GM06990 (cell line): ENCODE results near the gene AP1G1.

ENCODE experiments used
- DNase-seq: peaks from one replicate; pipeline ENCODE4 v3.0.0-alpha.2; 2011; ENCODE audit not compliant: insufficient read length; ENCODE audit errors: extremely low read depth
- H3K27me3 ChIP-seq: replicated peaks from 2 replicates; pipeline ENCODE4 v1.6.0; 2011; ENCODE audit warnings: low read length; ENCODE audit not compliant: control insufficient read depth, insufficient read depth
- H3K36me3 ChIP-seq: 2 replicates; pipeline ENCODE4 v1.5.1; 2011; ENCODE audit warnings: low read length; ENCODE audit not compliant: control insufficient read depth, insufficient read depth
- H3K4me3 ChIP-seq: replicated peaks from 2 replicates; pipeline ENCODE4 v1.5.1; 2011; ENCODE audit warnings: low read depth, mild to moderate bottlenecking, control low read depth, low read length
- TF ChIP-seq, protein P1 (sequence below): IDR thresholded peaks from 2 replicates; pipeline ENCODE4 v1.5.1; 2011; ENCODE audit warnings: low read length, control low read depth, mild to moderate bottlenecking, inconsistent platforms; ENCODE audit not compliant: insufficient read depth, poor library complexity, severe bottlenecking

AP1G1 gene

GRCh38 chr16:71707199-71707598 is 101.4 kb downstream of the AP1G1 start:
- no peaks in the 10 kb centered on the region; the same call in 1 of the 2 replicates for H3K36me3 ChIP-seq
- H3K27me3 ChIP-seq: no peaks in the 10 kb centered on the region
- DNase-seq: no peak
- TF ChIP-seq, protein P1, sequence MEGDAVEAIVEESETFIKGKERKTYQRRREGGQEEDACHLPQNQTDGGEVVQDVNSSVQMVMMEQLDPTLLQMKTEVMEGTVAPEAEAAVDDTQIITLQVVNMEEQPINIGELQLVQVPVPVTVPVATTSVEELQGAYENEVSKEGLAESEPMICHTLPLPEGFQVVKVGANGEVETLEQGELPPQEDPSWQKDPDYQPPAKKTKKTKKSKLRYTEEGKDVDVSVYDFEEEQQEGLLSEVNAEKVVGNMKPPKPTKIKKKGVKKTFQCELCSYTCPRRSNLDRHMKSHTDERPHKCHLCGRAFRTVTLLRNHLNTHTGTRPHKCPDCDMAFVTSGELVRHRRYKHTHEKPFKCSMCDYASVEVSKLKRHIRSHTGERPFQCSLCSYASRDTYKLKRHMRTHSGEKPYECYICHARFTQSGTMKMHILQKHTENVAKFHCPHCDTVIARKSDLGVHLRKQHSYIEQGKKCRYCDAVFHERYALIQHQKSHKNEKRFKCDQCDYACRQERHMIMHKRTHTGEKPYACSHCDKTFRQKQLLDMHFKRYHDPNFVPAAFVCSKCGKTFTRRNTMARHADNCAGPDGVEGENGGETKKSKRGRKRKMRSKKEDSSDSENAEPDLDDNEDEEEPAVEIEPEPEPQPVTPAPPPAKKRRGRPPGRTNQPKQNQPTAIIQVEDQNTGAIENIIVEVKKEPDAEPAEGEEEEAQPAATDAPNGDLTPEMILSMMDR: no peak
- no peak overlapping the region for H3K4me3 ChIP-seq

- Histone ChIP-seq H3K4me3 (no peak overlapping the region), H3K36me3 (no peaks in the 10 kb centered on the region; the same call in 1 of the 2 replicates), H3K27me3 (no peaks in the 10 kb centered on the region)
- DNase-seq: no peak
- TF ChIP-seq, protein P1: no peak
Observed at GRCh38 chr16:71706046-71706445, 102.6 kb downstream of the AP1G1 start.

- no peak overlapping the region for H3K4me3 ChIP-seq
- TF ChIP-seq, protein P1: no peak
- DNase-seq: no peak
- H3K36me3 ChIP-seq: peaks cover 1% of the 10 kb centered on the region; the same call in 1 of the 2 replicates
- H3K27me3 ChIP-seq: no peaks in the 10 kb centered on the region
Observed at GRCh38 chr16:71703333-71703732, 105.3 kb downstream of the AP1G1 start.

DNA sequence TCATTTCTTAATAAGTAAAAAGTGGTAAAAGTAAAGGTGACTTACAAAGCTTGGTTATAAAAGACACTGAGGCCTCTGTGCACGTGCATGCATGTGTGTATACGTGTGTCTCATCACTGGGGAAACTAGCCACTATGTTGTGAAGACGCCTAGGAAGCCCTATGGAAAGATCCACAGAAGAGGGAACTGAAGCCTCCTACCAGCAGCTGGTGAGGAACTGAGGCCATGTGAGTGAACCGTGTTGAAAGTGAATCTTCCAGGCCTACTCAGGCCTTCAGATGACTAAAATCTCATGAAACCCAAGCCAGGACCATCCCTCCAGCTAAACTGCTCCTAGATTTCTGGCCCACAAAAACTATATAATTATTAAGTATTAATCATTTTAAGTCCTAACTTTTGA is 107.8 kb downstream of the AP1G1 start:
- no peak for DNase-seq
- TF ChIP-seq, protein P1: no peak
- peaks cover 1% of the 10 kb centered on the region for H3K36me3 ChIP-seq
- H3K4me3 ChIP-seq: no peak overlapping the region
- H3K27me3 ChIP-seq: no peaks in the 10 kb centered on the region

GRCh38 chr16:71698491-71698890 is 110.1 kb downstream of the AP1G1 start:
- no peak for DNase-seq
- Histone ChIP-seq H3K4me3 (no peak overlapping the region), H3K27me3 (no peaks in the 10 kb centered on the region), H3K36me3 (peaks cover 1% of the 10 kb centered on the region)
- TF ChIP-seq, protein P1: no peak

- TF ChIP-seq, protein P1: no peak
- H3K4me3 ChIP-seq: no peak overlapping the region
- no peaks in the 10 kb centered on the region for H3K36me3 ChIP-seq
- no peak for DNase-seq
- no peaks in the 10 kb centered on the region for H3K27me3 ChIP-seq
Observed at GRCh38 chr16:71693164-71693563, 115.5 kb downstream of the AP1G1 start.
